H1 (cell line): ENCODE data around the gene PAQR5. TPM values are rescaled to one million over a fixed set of nuclear protein-coding genes. Genes with fewer than 3 reads are reported as not detected.

Experiments used
- CEBPB ChIP-seq: IDR thresholded peaks from 2 replicates; pipeline ENCODE4 v1.6.1; 2012; ENCODE audit warnings: low read depth, low read length
- EZH2 ChIP-seq: fragments of 200-600 bp; sonication (generic); IDR thresholded peaks from 2 replicates; pipeline ENCODE4 v1.7.1; 2012; ENCODE audit warnings: low read depth, mild to moderate bottlenecking, moderate library complexity, low read length, inconsistent platforms; ENCODE audit not compliant: severe bottlenecking
- SP1 ChIP-seq: IDR thresholded peaks from 2 replicates; pipeline ENCODE4 v1.6.1; 2011; ENCODE audit warnings: low read depth, low read length
- ZNF274 ChIP-seq: IDR thresholded peaks from 2 replicates; pipeline ENCODE4 v1.7.0; 2012; ENCODE audit warnings: low read length, borderline replicate concordance; ENCODE audit errors: extremely low read depth
- polyA plus RNA-seq, 7 experiments: library from polyadenylated mRNA; depleted of rRNA in 3 of 7; stranded (reverse) in 5 of 7; unstranded in 2 of 7; fragments of >200 nt in 5 of 7; fragments of 200-250 nt in 2 of 7; gene quantifications; 1 replicate in 5 of 7; 2 replicates in 1 of 7; 4 replicates in 1 of 7; pipeline versions ENCODE4 v1.2.1 to v1.2.3, GENCODE V29; 2011 to 2013; ENCODE audit warnings: missing spikeins in 2 of 7, mixed read lengths in 2 of 7
- total RNA-seq: library from RNA; stranded (reverse); fragmentation: NEBNext Ultra II Directional; extraction: Animal tissue kit (Norgen Biotek cat#: 25700); gene quantifications from 2 replicates; pipeline ENCODE4 v1.2.1, GENCODE V29; 2021
- TF ChIP-seq, protein P1 (sequence below): IDR thresholded peaks from 2 replicates; pipeline ENCODE4 v1.6.1; 2011; ENCODE audit warnings: low read length, improper control_type of control experiment

Gene PAQR5
- total and polyA plus RNA-seq, 2 of the 8 experiments (the other 6 are each of a cell fraction or from before 2014, with no cell fraction given), result 8.7 to 18.1 TPM

- TF ChIP-seq SP1, result no peak
- TF ChIP-seq ZNF274, result no peak
- no peak for TF ChIP-seq CEBPB
- no peak for TF ChIP-seq EZH2
- TF ChIP-seq, protein P1, sequence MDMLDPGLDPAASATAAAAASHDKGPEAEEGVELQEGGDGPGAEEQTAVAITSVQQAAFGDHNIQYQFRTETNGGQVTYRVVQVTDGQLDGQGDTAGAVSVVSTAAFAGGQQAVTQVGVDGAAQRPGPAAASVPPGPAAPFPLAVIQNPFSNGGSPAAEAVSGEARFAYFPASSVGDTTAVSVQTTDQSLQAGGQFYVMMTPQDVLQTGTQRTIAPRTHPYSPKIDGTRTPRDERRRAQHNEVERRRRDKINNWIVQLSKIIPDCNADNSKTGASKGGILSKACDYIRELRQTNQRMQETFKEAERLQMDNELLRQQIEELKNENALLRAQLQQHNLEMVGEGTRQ, result no peak
Observed at GRCh38 chr15:69337138-69337537, 38.4 kb downstream of the PAQR5 start (continued).
